GM10248 (cell line): ENCODE measurements around the gene BCAS4.

ENCODE experiments used
- CTCF ChIA-PET: fragments of 300-600 bp; sonication (Branson Sonifier 250); formaldehyde crosslinking; extraction: SDS; loops from one replicate; lab custom pipeline; 2021; ENCODE audit warnings: antibody characterized with exemption; lab: Yijun Ruan, JAX
- POLR2A ChIA-PET: fragments of 350-650 bp; sonication (Branson Sonifier 250); formaldehyde crosslinking; extraction: SDS; loops from one replicate; lab custom pipeline; 2020; ENCODE audit warnings: antibody characterized with exemption; lab: Yijun Ruan, JAX
- DNase-seq: peaks from one replicate; pipeline ENCODE4 v3.0.0; 2012; ENCODE audit errors: extremely low spot score
- CTCF ChIP-seq: IDR thresholded peaks from 2 replicates; pipeline ENCODE4 v1.5.1; 2012; ENCODE audit warnings: mild to moderate bottlenecking, low read depth; ENCODE audit errors: extremely low read depth, missing control alignments, control extremely low read depth

Gene BCAS4

GRCh38 chr20:50828363-50829136 lies 33.7 kb downstream of the BCAS4 start:
- CTCF ChIA-PET, result interaction anchor here (1.7 kb wide), 1 partner anchor 34 kb away, joined by 8 read pairs; the partner anchor contains the start of gene BCAS4

GRCh38 chr20:50831622-50832021 lies 36.8 kb downstream of the BCAS4 start:
- POLR2A ChIA-PET, result no interaction called here
- CTCF ChIA-PET, result interaction anchor here (0.7 to 1.3 kb wide), 3 partner anchors 17 to 98 kb away, joined by 3 read pairs; no protein-coding TSS in a partner anchor
- DNase-seq, result no peak
- TF ChIP-seq CTCF, result no peak

More at GRCh38 chr20:50828363-50829136, 33.7 kb downstream of the BCAS4 start:
- TF ChIP-seq CTCF, result no peak
- no peak for DNase-seq
- POLR2A ChIA-PET, result no interaction called here

GRCh38 chr20:50834599-50835005 lies 39.7 kb downstream of the BCAS4 start:
- POLR2A ChIA-PET, result no interaction called here
- DNase-seq, result no peak
- no peak for TF ChIP-seq CTCF
- CTCF ChIA-PET, result interaction anchor here (0.9 to 2.9 kb wide), 5 partner anchors 10 to 95 kb away, joined by 3 to 11 read pairs (median 4); no protein-coding TSS in a partner anchor

GRCh38 chr20:50837532-50838321 lies 42.9 kb downstream of the BCAS4 start:
- ChIA-PET POLR2A (interaction anchor here (1.0 kb wide), 1 partner anchor 10 kb away, joined by 3 read pairs; no protein-coding TSS in a partner anchor), CTCF (interaction anchor here (1.0 to 2.0 kb wide), 7 partner anchors 11 to 91 kb away, joined by 3 to 9 read pairs (median 3); partner anchors contain the start of gene BCAS4)
- no peak for TF ChIP-seq CTCF
- DNase-seq, result peak; percentile 67

GRCh38 chr20:50838322-50838625 lies 43.4 kb downstream of the BCAS4 start:
- POLR2A ChIA-PET, result no interaction called here

More at GRCh38 chr20:50838322-50838625, 43.4 kb downstream of the BCAS4 start:
- CTCF ChIA-PET, result no interaction called here
- TF ChIP-seq CTCF, result no peak
- no peak for DNase-seq
